CD4-positive, alpha-beta T cell treated with Interleukin-2 at 100 ng/mL for 4 hours (primary cell): ENCODE data around the gene CHGA.

Experiments
- DNase-seq: peaks from one replicate; pipeline ENCODE4 v3.0.0-alpha.2; 2020; ENCODE audit warnings: low spot score

CHGA gene

GRCh38 chr14:92930737-92931602 is 8.0 kb downstream of the CHGA start:
- no peak for DNase-seq

- DNase-seq, result no peak
These were observed 8.9 kb downstream of the CHGA start for GRCh38 chr14:92931681-92932447.

- DNase-seq, result no peak
These were observed 9.8 kb downstream of the CHGA start for GRCh38 chr14:92932448-92933395.

- DNase-seq, result no peak
These were observed 10.5 kb downstream of the CHGA start for GRCh38 chr14:92933481-92933880.

GRCh38 chr14:92934196-92935085 is 11.5 kb downstream of the CHGA start:
- DNase-seq, result no peak

DNA sequence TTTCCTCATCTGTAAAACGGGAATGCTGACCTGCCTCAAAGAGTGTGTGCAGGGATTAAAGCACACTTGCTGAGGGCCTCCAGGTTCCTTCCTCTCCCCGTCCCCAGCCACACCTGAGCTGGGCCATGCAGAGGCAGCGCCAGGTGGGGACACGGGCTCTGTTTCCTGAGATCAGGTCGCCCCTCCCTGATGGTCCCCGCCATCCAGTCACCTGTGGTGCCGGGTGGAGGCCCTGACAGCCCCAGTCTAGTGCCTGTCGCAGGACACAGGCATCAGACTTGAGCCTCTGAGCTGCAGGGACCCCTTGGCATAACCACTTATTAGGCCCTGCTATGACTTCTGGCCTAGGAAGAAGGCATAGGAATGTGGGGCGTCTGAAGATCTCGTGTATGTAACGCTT is 12.5 kb downstream of the CHGA start:
- no peak for DNase-seq

DNA sequence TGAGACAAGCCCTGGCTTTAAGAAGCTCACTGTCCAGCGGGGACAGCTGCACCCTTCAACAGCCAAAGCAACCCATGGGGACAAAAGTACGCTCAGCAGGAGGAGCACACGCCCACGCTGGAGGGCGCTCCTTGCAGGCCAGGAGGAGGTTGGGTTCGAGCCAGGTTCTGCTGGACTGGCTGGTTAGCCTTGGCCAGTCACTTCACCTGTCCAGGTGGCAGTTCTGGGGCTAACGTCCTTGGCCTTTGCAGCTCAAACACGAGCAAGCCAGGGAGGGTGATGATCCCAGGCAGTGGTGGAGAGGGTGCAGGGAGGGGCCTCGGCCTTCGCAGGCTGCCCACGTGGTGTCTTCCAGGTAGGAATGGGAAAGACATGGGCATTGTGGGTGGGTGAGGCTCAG is 13.1 kb downstream of the CHGA start:
- DNase-seq, result no peak

GRCh38 chr14:92937051-92937937 is 14.3 kb downstream of the CHGA start:
- no peak for DNase-seq

- no peak for DNase-seq
These were observed 15.4 kb downstream of the CHGA start for GRCh38 chr14:92938235-92938875.

DNA sequence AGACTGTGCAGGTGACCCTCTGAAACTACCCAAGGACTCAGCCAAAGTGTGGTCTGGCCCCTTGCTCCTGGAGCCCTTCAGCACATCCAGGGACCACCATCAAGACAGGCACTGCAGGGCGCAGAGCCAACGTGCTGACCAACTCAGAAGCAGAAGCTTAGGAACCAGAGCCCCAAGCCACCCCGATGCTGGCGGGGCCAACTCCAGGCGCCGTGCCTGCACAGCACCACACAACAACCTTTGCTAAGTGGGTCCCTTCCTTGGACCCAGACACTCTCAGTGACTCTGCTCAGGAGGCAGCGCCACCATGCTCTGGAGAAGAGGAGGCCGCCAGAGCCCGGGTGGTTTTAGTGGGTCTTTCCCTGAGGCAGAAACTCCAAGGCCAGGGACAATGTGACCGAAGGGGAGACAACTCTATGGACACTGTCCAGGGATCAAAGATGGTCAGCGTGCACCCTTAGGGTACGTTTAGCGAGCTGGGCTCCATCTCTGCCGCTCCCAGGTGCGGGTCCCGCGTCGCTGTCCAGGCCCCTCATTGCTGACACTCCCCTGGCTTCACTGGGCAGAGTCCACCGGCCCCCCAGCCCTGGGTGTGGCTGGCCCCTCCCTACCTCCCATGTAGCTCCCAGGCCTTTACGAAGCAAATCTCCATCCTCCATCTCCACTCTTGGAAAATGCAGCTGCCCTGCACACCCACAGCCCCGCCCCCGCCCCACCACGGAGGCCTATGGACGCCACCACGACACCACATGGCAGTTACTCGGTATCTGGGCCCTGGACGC is 16.1 kb downstream of the CHGA start:
- DNase-seq, result no peak

DNA sequence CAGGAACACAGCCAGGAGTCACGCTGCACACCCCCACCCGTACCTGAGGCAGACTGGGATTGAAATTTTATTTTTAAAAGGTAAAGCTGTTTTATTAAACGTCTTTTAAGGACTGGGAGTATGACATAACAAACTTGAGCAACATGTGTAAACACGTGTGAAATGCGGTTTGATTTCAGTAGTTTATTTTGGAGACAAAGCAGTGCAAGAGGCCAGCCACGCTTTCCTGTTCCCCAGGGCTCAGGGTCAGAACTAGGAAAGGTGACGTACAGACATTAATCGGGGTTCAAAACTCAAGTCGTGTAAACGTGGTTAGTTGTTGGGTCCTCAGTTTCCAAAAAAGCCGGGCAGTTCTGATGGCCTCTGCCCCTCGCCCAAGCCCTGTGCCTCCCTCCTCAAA is 16.7 kb downstream of the CHGA start:
- no peak for DNase-seq

- DNase-seq, result no peak
These were observed 17.6 kb downstream of the CHGA start for GRCh38 chr14:92940543-92940942.

DNA sequence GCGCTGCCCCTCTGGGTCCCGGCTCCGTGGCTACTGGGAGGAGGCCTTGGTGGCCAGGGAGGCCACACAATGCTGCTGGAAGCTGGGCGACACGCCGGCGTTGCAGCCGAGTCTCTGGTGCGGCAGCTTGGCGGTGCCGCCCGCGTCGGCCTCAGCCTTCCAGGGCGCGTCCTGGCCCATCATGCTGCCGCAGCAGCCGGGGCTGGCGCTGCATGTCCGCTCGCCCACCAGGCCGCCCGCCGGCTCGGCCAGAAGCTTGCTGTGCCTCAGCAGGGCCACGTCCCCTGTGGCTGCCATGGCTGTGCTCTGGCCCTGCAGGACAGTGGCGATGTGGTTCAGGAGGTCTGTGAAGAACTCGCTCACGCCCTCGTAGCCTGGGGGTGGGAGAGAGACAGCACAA is 18.6 kb downstream of the CHGA start:
- DNase-seq, result no peak

- DNase-seq, result no peak
These were observed 19.2 kb downstream of the CHGA start for GRCh38 chr14:92942136-92942535.

DNA sequence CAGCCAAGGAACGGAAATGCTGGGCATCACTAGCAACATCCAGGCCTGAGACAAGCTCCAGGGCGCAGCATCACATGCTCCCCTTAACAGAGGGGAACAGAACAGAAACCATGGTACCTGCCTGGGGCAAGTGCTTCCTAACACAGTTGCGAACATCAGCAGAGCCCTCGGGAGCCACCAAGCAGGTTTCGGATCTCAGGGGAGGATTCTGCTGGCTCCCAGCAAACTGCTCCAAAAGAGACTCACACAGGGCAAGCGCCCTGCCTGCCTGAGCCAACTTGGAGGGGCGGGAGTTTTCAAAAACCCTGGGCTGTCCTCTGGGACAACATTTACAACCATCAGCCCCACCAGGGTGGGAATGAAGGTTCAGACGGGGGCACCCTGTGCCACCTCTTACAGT is 19.6 kb downstream of the CHGA start:
- DNase-seq, result no peak

- no peak for DNase-seq
These were observed 20.2 kb downstream of the CHGA start for GRCh38 chr14:92942976-92943710.

- no peak for DNase-seq
These were observed 21.1 kb downstream of the CHGA start for GRCh38 chr14:92943855-92944570.
